OCI-LY1 (cell line): ENCODE measurements around the gene MARK4.

Experiments
- H2AFZ ChIP-seq: fragments of 200-600 bp; sonication (generic), shearing (Covaris generic); 2 replicates; pipeline ENCODE4 v1.6.0; 2014; ENCODE audit warnings: antibody characterized with exemption, mild to moderate bottlenecking, low read length
- H3F3A ChIP-seq: fragments of 200-600 bp; sonication (generic), shearing (Covaris generic); 2 replicates; pipeline ENCODE4 v1.6.0; 2014; ENCODE audit warnings: mild to moderate bottlenecking, antibody characterized with exemption, low read length, moderate library complexity; ENCODE audit not compliant: insufficient read depth
- H3K27ac ChIP-seq: fragments of 200-600 bp; sonication (generic); 2 replicates; pipeline ENCODE4 v1.5.1; 2014; ENCODE audit warnings: low read length, mixed run types, mild to moderate bottlenecking, low read depth; ENCODE audit not compliant: poor library complexity, severe bottlenecking
- H3K27me3 ChIP-seq: fragments of 200-600 bp; sonication (generic); 2 replicates; pipeline ENCODE4 v1.6.0; 2014; ENCODE audit warnings: antibody characterized with exemption, mild to moderate bottlenecking, low read length, moderate library complexity; ENCODE audit not compliant: insufficient read depth
- H3K36me3 ChIP-seq: fragments of 200-600 bp; sonication (generic); 2 replicates; pipeline ENCODE4 v1.6.1; 2014; ENCODE audit warnings: mild to moderate bottlenecking, antibody characterized with exemption, low read length, moderate library complexity, mixed read lengths; ENCODE audit not compliant: insufficient read depth
- H3K4me1 ChIP-seq: fragments of 200-600 bp; sonication (generic); 2 replicates; pipeline ENCODE4 v1.5.1; 2014; ENCODE audit warnings: mild to moderate bottlenecking, low read length, moderate library complexity; ENCODE audit not compliant: insufficient read depth, severe bottlenecking
- H3K4me2 ChIP-seq: fragments of 200-600 bp; sonication (generic), shearing (Covaris generic); 2 replicates; pipeline ENCODE4 v1.6.1; 2014; ENCODE audit warnings: low read length
- H3K4me3 ChIP-seq: fragments of 200-600 bp; sonication (generic); 2 replicates; pipeline ENCODE4 v1.5.1; 2014; ENCODE audit warnings: low read length, low read depth, mild to moderate bottlenecking, mixed read lengths; ENCODE audit not compliant: poor library complexity, severe bottlenecking
- H3K79me2 ChIP-seq: fragments of 200-600 bp; shearing (Covaris generic); 2 replicates; pipeline ENCODE4 v1.6.1; 2016; ENCODE audit warnings: mixed run types, low read length, mixed read lengths; ENCODE audit not compliant: insufficient read depth
- H3K9ac ChIP-seq: fragments of 200-600 bp; sonication (generic), shearing (Covaris generic); 2 replicates; pipeline ENCODE4 v1.6.1; 2014; ENCODE audit warnings: mild to moderate bottlenecking, low read length, mixed read lengths
- H3K9me2 ChIP-seq: fragments of 200-600 bp; sonication (generic), shearing (Covaris generic); 2 replicates; pipeline ENCODE4 v1.6.1; 2014; ENCODE audit warnings: low read depth, mild to moderate bottlenecking, low read length, mixed read lengths
- H3K9me3 ChIP-seq: fragments of 200-600 bp; shearing (Covaris generic); 2 replicates; pipeline ENCODE4 v1.6.1; 2014; ENCODE audit warnings: low read length, mixed read lengths
- H4K20me1 ChIP-seq: fragments of 200-600 bp; sonication (generic), shearing (Covaris generic); 2 replicates; pipeline ENCODE4 v1.6.0; 2016; ENCODE audit warnings: mild to moderate bottlenecking, low read length; ENCODE audit not compliant: insufficient read depth
- EZH2 ChIP-seq: fragments of 200-600 bp; sonication (generic), shearing (Covaris generic); IDR thresholded peaks from 2 replicates; pipeline ENCODE4 v1.8.0; 2017; ENCODE audit warnings: borderline replicate concordance, mixed run types, mild to moderate bottlenecking, antibody characterized with exemption, low read length, moderate library complexity, mixed read lengths
- TF ChIP-seq, protein P1 (sequence below): fragments of 200-600 bp; sonication (generic), shearing (Covaris generic); IDR thresholded peaks from 2 replicates; pipeline ENCODE4 v1.5.1; 2017; ENCODE audit warnings: mild to moderate bottlenecking, antibody characterized with exemption, low read length, moderate library complexity, mixed read lengths

The MARK4 gene

DNA sequence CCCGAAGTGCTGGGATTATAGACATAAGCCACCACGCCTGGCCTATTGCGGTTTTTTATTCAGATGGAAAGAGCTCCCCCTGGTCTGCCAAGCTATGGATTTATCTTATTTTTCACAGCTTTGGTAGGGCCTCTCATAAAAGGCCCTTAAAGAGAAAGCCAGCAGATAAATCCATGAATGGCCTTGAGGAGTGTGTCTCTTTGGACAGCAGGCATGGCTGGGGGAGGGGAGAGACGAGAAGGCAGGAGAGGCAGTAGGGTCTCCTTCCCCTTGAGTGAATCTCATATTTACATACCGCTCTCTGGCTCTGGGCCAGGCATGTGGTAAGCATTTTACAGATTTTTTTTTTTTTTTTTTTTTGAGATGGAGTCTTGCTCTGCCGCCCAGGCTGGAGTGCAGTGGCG is 25.2 kb downstream of the MARK4 start:
- Histone ChIP-seq H3K36me3 (peaks cover 15% of the 10 kb centered on the region; the same call in 1 of the 2 replicates), H3K27ac (peak overlapping the region; percentile 80), H3F3A (no peaks in the 10 kb centered on the region), H4K20me1 (no peaks in the 10 kb centered on the region), H3K4me2 (peak overlapping the region; percentile 61), H3K79me2 (no peaks in the 10 kb centered on the region), H3K9me2 (no peaks in the 10 kb centered on the region), H3K4me3 (peak overlapping the region; percentile 22), H2AFZ (no peak overlapping the region), H3K9me3 (no peaks in the 10 kb centered on the region), H3K27me3 (no peaks in the 10 kb centered on the region), H3K9ac (peak overlapping the region; percentile 26; the same call in 1 of the 2 replicates), H3K4me1 (peaks cover 25% of the 10 kb centered on the region)
- TF ChIP-seq, protein P1, sequence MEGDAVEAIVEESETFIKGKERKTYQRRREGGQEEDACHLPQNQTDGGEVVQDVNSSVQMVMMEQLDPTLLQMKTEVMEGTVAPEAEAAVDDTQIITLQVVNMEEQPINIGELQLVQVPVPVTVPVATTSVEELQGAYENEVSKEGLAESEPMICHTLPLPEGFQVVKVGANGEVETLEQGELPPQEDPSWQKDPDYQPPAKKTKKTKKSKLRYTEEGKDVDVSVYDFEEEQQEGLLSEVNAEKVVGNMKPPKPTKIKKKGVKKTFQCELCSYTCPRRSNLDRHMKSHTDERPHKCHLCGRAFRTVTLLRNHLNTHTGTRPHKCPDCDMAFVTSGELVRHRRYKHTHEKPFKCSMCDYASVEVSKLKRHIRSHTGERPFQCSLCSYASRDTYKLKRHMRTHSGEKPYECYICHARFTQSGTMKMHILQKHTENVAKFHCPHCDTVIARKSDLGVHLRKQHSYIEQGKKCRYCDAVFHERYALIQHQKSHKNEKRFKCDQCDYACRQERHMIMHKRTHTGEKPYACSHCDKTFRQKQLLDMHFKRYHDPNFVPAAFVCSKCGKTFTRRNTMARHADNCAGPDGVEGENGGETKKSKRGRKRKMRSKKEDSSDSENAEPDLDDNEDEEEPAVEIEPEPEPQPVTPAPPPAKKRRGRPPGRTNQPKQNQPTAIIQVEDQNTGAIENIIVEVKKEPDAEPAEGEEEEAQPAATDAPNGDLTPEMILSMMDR, result no peak
- no peak for TF ChIP-seq EZH2

DNA sequence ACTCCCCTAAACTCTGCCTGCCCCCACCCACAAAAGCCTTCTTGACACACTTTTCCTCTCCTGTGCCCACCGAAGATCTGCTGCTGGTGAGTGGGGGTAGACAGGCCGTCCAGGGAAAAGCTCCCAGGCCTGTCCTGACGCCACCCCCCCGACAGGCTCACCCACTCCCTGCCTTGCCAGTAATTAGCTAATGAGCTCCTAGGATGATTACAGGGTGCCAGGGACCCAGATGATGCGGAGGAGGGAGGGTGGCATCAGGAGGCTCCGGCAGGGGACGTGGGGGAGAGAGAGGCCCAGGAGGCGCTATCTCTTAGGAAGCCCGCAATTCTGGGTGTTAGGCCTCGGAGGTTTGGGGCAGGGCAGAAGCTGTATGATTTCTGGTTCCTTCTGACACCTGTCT is 27.0 kb downstream of the MARK4 start:
- TF ChIP-seq, protein P1, result no peak
- no peak for TF ChIP-seq EZH2
- Histone ChIP-seq H3K4me1 (peaks cover 25% of the 10 kb centered on the region), H3K4me2 (no peak overlapping the region), H3K27me3 (no peaks in the 10 kb centered on the region), H3K4me3 (no peak overlapping the region), H3K9ac (no peak overlapping the region), H3K36me3 (peaks cover 9% of the 10 kb centered on the region), H3K79me2 (no peaks in the 10 kb centered on the region), H3K27ac (no peak overlapping the region), H3K9me3 (no peaks in the 10 kb centered on the region), H2AFZ (no peak overlapping the region), H3F3A (no peaks in the 10 kb centered on the region), H3K9me2 (no peaks in the 10 kb centered on the region), H4K20me1 (no peaks in the 10 kb centered on the region)

- H3K4me2 ChIP-seq, result no peak overlapping the region
- no peak overlapping the region for H3K27ac ChIP-seq
- TF ChIP-seq, protein P1, result no peak
- no peak for TF ChIP-seq EZH2
- no peak overlapping the region for H3K4me3 ChIP-seq
- peaks cover 16% of the 10 kb centered on the region for H3K36me3 ChIP-seq
- no peaks in the 10 kb centered on the region for H3K9me2 ChIP-seq
- no peaks in the 10 kb centered on the region for H3F3A ChIP-seq
- no peaks in the 10 kb centered on the region for H3K79me2 ChIP-seq
- 0 out of 2 replicates have a peak, but pooled peaks cover 3% of the 10 kb centered on the region for H3K9me3 ChIP-seq
- H3K4me1 ChIP-seq, result peaks cover 22% of the 10 kb centered on the region
- H3K27me3 ChIP-seq, result no peaks in the 10 kb centered on the region
- no peaks in the 10 kb centered on the region for H4K20me1 ChIP-seq
- H3K9ac ChIP-seq, result no peak overlapping the region
- H2AFZ ChIP-seq, result no peak overlapping the region
Measured at GRCh38 chr19:45279587-45280192, 28.6 kb downstream of the MARK4 start.
